Renal cortical epithelial cell (primary cell): ENCODE results near the gene ORC1. TPM values are rescaled to one million over a fixed set of nuclear protein-coding genes. Genes with fewer than 3 reads are reported as not detected.
A peak's percentile ranks its signal among the peaks of the same experiment; 100 is the strongest.

Experiments used
- DNase-seq: peaks from one replicate; pipeline ENCODE4 v3.0.0-alpha.2; 2011; ENCODE audit warnings: low read depth
- total RNA-seq: library from RNA; depleted of rRNA; stranded (reverse); fragments of >200 nt; gene quantifications from 2 replicates; pipeline ENCODE4 v1.2.3, GENCODE V29; 2014

ORC1 gene
- 0.45 and 3.8 TPM in 2 replicates for total RNA-seq

GRCh38 chr1:52404116-52404974, at the start of gene ORC1, which contains the start of gene PRPF38A:
Gene ORC1 (minus strand): TSS chr1:52404423. CDS start chr1:52402223, 2,200 bp downstream.
Gene PRPF38A (plus strand): TSS chr1:52404602. CDS start chr1:52404750, 148 bp downstream.
- DNase-seq: peak; percentile 93

GRCh38 chr1:52444463-52444862, 40.2 kb upstream of the ORC1 start:
- no peak for DNase-seq

GRCh38 chr1:52439976-52440375, 35.8 kb upstream of the ORC1 start:
- DNase-seq: no peak

GRCh38 chr1:52436817-52437216, 32.6 kb upstream of the ORC1 start:
- DNase-seq: no peak

- no peak for DNase-seq
Observed at GRCh38 chr1:52435650-52436049, 31.4 kb upstream of the ORC1 start.

GRCh38 chr1:52435211-52435610, 31.0 kb upstream of the ORC1 start:
- no peak for DNase-seq

- no peak for DNase-seq
Observed at GRCh38 chr1:52432807-52433206, 28.6 kb upstream of the ORC1 start.

GRCh38 chr1:52427152-52427551, 22.9 kb upstream of the ORC1 start:
- no peak for DNase-seq

- no peak for DNase-seq
Observed at GRCh38 chr1:52426371-52426770, 22.1 kb upstream of the ORC1 start.

GRCh38 chr1:52424813-52425212, 20.6 kb upstream of the ORC1 start:
- DNase-seq: no peak

- no peak for DNase-seq
Observed at GRCh38 chr1:52424231-52424636, 20.0 kb upstream of the ORC1 start.

- DNase-seq: no peak
Observed at GRCh38 chr1:52423771-52424170, 19.5 kb upstream of the ORC1 start.

GRCh38 chr1:52423055-52423454, 18.8 kb upstream of the ORC1 start:
- no peak for DNase-seq

GRCh38 chr1:52420713-52421112, 16.5 kb upstream of the ORC1 start:
- DNase-seq: no peak

- DNase-seq: no peak
Observed at GRCh38 chr1:52416811-52417210, 12.6 kb upstream of the ORC1 start.

GRCh38 chr1:52414942-52415341, 10.7 kb upstream of the ORC1 start:
- DNase-seq: no peak

- peak; percentile 24 for DNase-seq
Observed at GRCh38 chr1:52413410-52413989, 9.3 kb upstream of the ORC1 start.

GRCh38 chr1:52404975-52405338, 734 bp upstream of the ORC1 start:
- DNase-seq: no peak

GRCh38 chr1:52403566-52404115, 582 bp downstream of the ORC1 start:
- DNase-seq: peak; percentile 70

- peak; percentile 90 for DNase-seq
Observed at GRCh38 chr1:52402860-52403240, 1.4 kb downstream of the ORC1 start.

- DNase-seq: no peak
Observed at GRCh38 chr1:52400131-52400530, 4.1 kb downstream of the ORC1 start.

- no peak for DNase-seq
Observed at GRCh38 chr1:52399629-52400028, 4.6 kb downstream of the ORC1 start.

- DNase-seq: no peak
Observed at GRCh38 chr1:52393174-52393573, 11.0 kb downstream of the ORC1 start.
